Measurements from ENCODE around the gene SPAG8.

The SPAG8 gene

GRCh38 chr9:35813434-35814105 lies 1.5 kb upstream of the SPAG8 start:
- DNase-seq (ENCODE audit: low read depth), result no peak
- TF ChIP-seq CTCF (IDR thresholded peaks at IDR 0.05; ENCODE audit: low read depth, low read length, missing control alignments), result peak; percentile 30
- H3K4me3 ChIP-seq (ENCODE audit: low read depth, low read length), result no peak overlapping the region
- in situ Hi-C loops (cut with HindIII; ENCODE audit: low sequenced_read_pairs), result loop anchor here (5.0 kb wide), 1 partner anchor 66 kb away; the partner anchor contains the start of genes GBA2 and RGP1

GRCh38 chr9:35811381-35812024 lies 559 bp downstream of the SPAG8 start:
- peak overlapping the region; percentile 39 for H3K4me3 ChIP-seq (ENCODE audit: low read depth, low read length)
- no peak for DNase-seq (ENCODE audit: low read depth)
- in situ Hi-C loops (cut with HindIII; ENCODE audit: low sequenced_read_pairs), result loop anchor here (5.0 kb wide), 1 partner anchor 64 kb away; the partner anchor contains the start of genes GBA2 and RGP1
- no peak for TF ChIP-seq CTCF (IDR thresholded peaks at IDR 0.05; ENCODE audit: low read depth, low read length, missing control alignments)

- TF ChIP-seq CTCF (IDR thresholded peaks at IDR 0.05; ENCODE audit: low read depth, low read length, missing control alignments), result no peak
- no peak for DNase-seq (ENCODE audit: low read depth)
- in situ Hi-C loops (cut with HindIII; ENCODE audit: low sequenced_read_pairs), result loop anchor here (5.0 kb wide), 1 partner anchor 63 kb away; the partner anchor contains the start of genes GBA2 and RGP1
- no peak overlapping the region for H3K4me3 ChIP-seq (ENCODE audit: low read depth, low read length)
Measured at GRCh38 chr9:35810122-35810521, 1.9 kb downstream of the SPAG8 start.

GRCh38 chr9:35808433-35808832 lies 3.6 kb downstream of the SPAG8 start:
- no peak for TF ChIP-seq CTCF (IDR thresholded peaks at IDR 0.05; ENCODE audit: low read depth, low read length, missing control alignments)
- H3K4me3 ChIP-seq (ENCODE audit: low read depth, low read length), result no peak overlapping the region
- in situ Hi-C loops (cut with HindIII; ENCODE audit: low sequenced_read_pairs), result no loop called here
- no peak for DNase-seq (ENCODE audit: low read depth)

GRCh38 chr9:35806101-35806500 lies 6.0 kb downstream of the SPAG8 start:
- no peak for TF ChIP-seq CTCF (IDR thresholded peaks at IDR 0.05; ENCODE audit: low read depth, low read length, missing control alignments)
- no peak overlapping the region for H3K4me3 ChIP-seq (ENCODE audit: low read depth, low read length)
- in situ Hi-C loops (cut with HindIII; ENCODE audit: low sequenced_read_pairs), result no loop called here

GRCh38 chr9:35801328-35802128 lies 10.5 kb downstream of the SPAG8 start:
- TF ChIP-seq CTCF (IDR thresholded peaks at IDR 0.05; ENCODE audit: low read depth, low read length, missing control alignments), result no peak
- no peak overlapping the region for H3K4me3 ChIP-seq (ENCODE audit: low read depth, low read length)
- in situ Hi-C loops (cut with HindIII; ENCODE audit: low sequenced_read_pairs), result no loop called here
- no peak for DNase-seq (ENCODE audit: low read depth)

More at GRCh38 chr9:35806101-35806500, 6.0 kb downstream of the SPAG8 start:
- no peak for DNase-seq (ENCODE audit: low read depth)
